Spleen (tissue), 11 donors: ENCODE results near the gene NDUFS4. TPM values are rescaled to one million over a fixed set of nuclear protein-coding genes. Genes with fewer than 3 reads are reported as not detected.

ENCODE experiments used
- DNase-seq: peaks from one replicate; pipeline ENCODE4 v3.0.0-alpha.2; 2020
- H3K27ac ChIP-seq, 8 donors: fragments of 200-600 bp; sonication (generic) in 7 of 8; 1 replicate in 4 of 8; 2 replicates in 4 of 8; pipeline versions ENCODE4 v1.5.0 to v1.8.0; 2016 to 2021; ENCODE audit warnings: inconsistent platforms in 4 of 8, mild to moderate bottlenecking in 4 of 8, moderate library complexity in 1 of 8
- H3K27me3 ChIP-seq, 7 donors: fragments of 200-600 bp; sonication (generic) in 6 of 7; replicated peaks in 1 of 7; 1 replicate in 4 of 7; 2 replicates in 3 of 7; pipeline versions ENCODE4 v1.5.0 to v1.8.0; 2016 to 2021; ENCODE audit warnings: inconsistent platforms in 3 of 7, mild to moderate bottlenecking in 1 of 7
- H3K36me3 ChIP-seq, 6 donors: fragments of 200-600 bp; sonication (generic) in 5 of 6; 1 replicate in 4 of 6; 2 replicates in 2 of 6; pipeline versions ENCODE4 v1.5.0 to v1.8.0; 2016 to 2021; ENCODE audit warnings: inconsistent platforms in 2 of 6
- H3K4me1 ChIP-seq, 6 donors: fragments of 200-600 bp; sonication (generic) in 5 of 6; 1 replicate in 3 of 6; 2 replicates in 3 of 6; pipeline versions ENCODE4 v1.5.0 to v1.8.0; 2016 to 2021; ENCODE audit warnings: inconsistent platforms in 3 of 6
- H3K4me3 ChIP-seq, 8 donors: fragments of 200-600 bp; sonication (generic) in 7 of 8; 1 replicate in 4 of 8; 2 replicates in 4 of 8; pipeline versions ENCODE4 v1.5.0 to v1.8.0; 2016 to 2021; ENCODE audit warnings: inconsistent platforms in 4 of 8, mild to moderate bottlenecking in 4 of 8, moderate library complexity in 2 of 8
- H3K9me3 ChIP-seq, 8 donors: fragments of 200-600 bp; sonication (generic) in 7 of 8; 1 replicate in 4 of 8; 2 replicates in 4 of 8; pipeline versions ENCODE4 v1.5.0 to v1.8.0; 2016 to 2021; ENCODE audit warnings: inconsistent platforms in 4 of 8
- POLR2A ChIP-seq, 3 donors: fragments of 450-650 bp; IDR thresholded peaks; one replicate each; pipeline ENCODE4 v1.5.1; 2017; ENCODE audit warnings: antibody characterized with exemption in 3 of 3, mild to moderate bottlenecking in 1 of 3
- POLR2AphosphoS5 ChIP-seq, 3 donors: sonication (generic); formaldehyde crosslinking; IDR thresholded peaks; one replicate each; pipeline ENCODE4 v1.5.1; 2017; ENCODE audit warnings: antibody characterized with exemption in 3 of 3
- WGBS, 5 donors: extraction: QIAGEN DNeasy Blood & Tissue Kit in 3 of 5; methylation state at CpG; one replicate each; pipeline versions ENCODE4 v1.1.5 to v1.1.7; 2013 to 2018; 5-methylcytosine and 5-hydroxymethylcytosine counted together
- intact Hi-C: fragments of 100-400 bp; cut with DNase I; formaldehyde crosslinking; loops from one replicate; pipeline ENCODE4 v1.15.0; 2023; ENCODE audit warnings: low total_unique reads
- polyA plus RNA-seq, 3 donors: library from polyadenylated mRNA; stranded (reverse); fragments of 200-250 nt; gene quantifications; one replicate each; pipeline ENCODE4 v1.2.1, GENCODE V29; 2013
- total RNA-seq, 7 donors: library from RNA; depleted of rRNA in 3 of 7; stranded (reverse); fragments of >200 nt in 3 of 7; fragmentation: NEBNext Ultra II Directional in 4 of 7; extraction: Animal tissue kit (Norgen Biotek cat#: 25700) in 4 of 7; gene quantifications; one replicate each; pipeline versions ENCODE4 v1.1.0 to v1.2.1, GENCODE V29; 2016 to 2021
- TF ChIP-seq, protein P1 (sequence below), 11 experiments: fragments of 200-600 bp in 7 of 11; fragments of 450-650 bp in 4 of 11; sonication (generic) in 4 of 11; IDR thresholded peaks in 8 of 11; conservative IDR thresholded peaks in 3 of 11; 1 replicate in 7 of 11; 2 replicates in 4 of 11; pipeline versions ENCODE4 v1.4.0 to v1.8.0; 2016 to 2021; ENCODE audit warnings: antibody characterized with exemption in 11 of 11, inconsistent platforms in 4 of 11, mild to moderate bottlenecking in 1 of 11
- donor health status: healthy with polysubstance abuse.
- donor health status: DM: no; HTN: no; CAD: no; lungs with moderate emphysema.
- donor health status: DM: no; HTN: no; CAD: no.
- donor health status: Bipolar disorder and iron deficiency.
- donor health status: healthy.
- donor health status: DM: no; HTN: no; CAD: no.
- donor health status: DM: yes; HTN: yes; CAD: no.

Gene NDUFS4
- total and polyA plus RNA-seq, 10 donors, result 35.4 to 59.4 (median 47.2) TPM

DNA sequence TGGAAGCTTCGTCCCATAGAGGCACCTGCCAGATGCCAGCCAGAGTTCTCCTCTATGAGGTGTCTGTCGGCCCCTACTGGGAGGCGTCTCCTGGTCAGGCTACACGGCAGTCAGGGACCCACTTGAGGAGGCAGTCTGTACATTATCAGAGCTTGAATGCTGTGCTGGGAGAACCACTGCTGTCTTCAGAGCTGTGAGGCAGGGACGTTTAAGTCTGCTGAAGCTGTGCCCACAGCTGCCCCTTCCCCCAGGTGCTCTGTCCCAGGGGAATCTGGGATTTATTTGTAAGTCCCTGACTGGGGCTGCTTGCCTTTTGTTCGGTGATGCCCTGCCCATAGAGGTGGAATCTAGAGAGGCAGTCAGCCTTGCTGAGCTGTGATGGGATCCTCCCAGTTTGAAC, 70.8 kb downstream of the NDUFS4 start:
- no peaks in the 10 kb centered on the region for H3K27me3 ChIP-seq
- H3K9me3 ChIP-seq, result peaks cover 0 to 11% (median 3%) of the 10 kb centered on the region in 8 donors
- H3K4me3 ChIP-seq, result no peak overlapping the region
- intact Hi-C loops, result no loop called here
- TF ChIP-seq POLR2A (IDR thresholded peaks at IDR 0.05) (no peak), POLR2AphosphoS5 (IDR thresholded peaks at IDR 0.05) (no peak)
- TF ChIP-seq, protein P1, sequence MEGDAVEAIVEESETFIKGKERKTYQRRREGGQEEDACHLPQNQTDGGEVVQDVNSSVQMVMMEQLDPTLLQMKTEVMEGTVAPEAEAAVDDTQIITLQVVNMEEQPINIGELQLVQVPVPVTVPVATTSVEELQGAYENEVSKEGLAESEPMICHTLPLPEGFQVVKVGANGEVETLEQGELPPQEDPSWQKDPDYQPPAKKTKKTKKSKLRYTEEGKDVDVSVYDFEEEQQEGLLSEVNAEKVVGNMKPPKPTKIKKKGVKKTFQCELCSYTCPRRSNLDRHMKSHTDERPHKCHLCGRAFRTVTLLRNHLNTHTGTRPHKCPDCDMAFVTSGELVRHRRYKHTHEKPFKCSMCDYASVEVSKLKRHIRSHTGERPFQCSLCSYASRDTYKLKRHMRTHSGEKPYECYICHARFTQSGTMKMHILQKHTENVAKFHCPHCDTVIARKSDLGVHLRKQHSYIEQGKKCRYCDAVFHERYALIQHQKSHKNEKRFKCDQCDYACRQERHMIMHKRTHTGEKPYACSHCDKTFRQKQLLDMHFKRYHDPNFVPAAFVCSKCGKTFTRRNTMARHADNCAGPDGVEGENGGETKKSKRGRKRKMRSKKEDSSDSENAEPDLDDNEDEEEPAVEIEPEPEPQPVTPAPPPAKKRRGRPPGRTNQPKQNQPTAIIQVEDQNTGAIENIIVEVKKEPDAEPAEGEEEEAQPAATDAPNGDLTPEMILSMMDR (IDR thresholded peaks at IDR 0.05 in 8 of 11, conservative IDR thresholded peaks at IDR 0.05 in 3 of 11), result no peak
- peak; percentile 41 for DNase-seq
- H3K27ac ChIP-seq, result no peak overlapping the region
- peaks cover 0 to 24% (median 6%) of the 10 kb centered on the region in 6 donors for H3K36me3 ChIP-seq
- WGBS, 5 donors, result 84 to 95% (median 89%) methylated on average over 2 to 6 of the region's 6 CpGs
- H3K4me1 ChIP-seq, result no peaks in the 10 kb centered on the region

DNA sequence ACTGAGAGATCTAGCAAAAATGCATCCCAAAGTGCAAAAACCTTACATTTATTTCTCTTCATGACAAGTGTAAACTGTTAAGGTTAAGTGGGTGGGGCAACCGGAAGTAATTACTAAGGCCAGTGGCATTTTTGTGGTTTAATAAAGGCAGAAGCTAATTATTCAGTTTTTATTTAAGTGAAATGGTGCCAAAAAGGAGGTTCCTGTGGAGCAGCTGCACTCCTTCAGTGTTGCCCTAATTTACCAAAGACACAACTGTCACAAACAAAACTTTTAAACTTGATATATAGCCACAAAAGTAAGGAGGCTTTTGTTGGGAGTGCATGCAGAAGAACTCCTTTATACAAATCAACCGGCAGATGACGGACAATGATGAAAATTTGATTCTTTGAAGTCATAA, 81.6 kb downstream of the NDUFS4 start:
- H3K4me1 ChIP-seq, result peaks cover 0 to 25% (median 7%) of the 10 kb centered on the region in 6 donors
- no peaks in the 10 kb centered on the region for H3K27me3 ChIP-seq
- H3K4me3 ChIP-seq, result no peak overlapping the region
- TF ChIP-seq POLR2A (IDR thresholded peaks at IDR 0.05), result no peak
- no peak for TF ChIP-seq POLR2AphosphoS5 (IDR thresholded peaks at IDR 0.05)
- TF ChIP-seq, protein P1 (IDR thresholded peaks at IDR 0.05 in 8 of 11, conservative IDR thresholded peaks at IDR 0.05 in 3 of 11), result no peak
- intact Hi-C loops, result no loop called here
- DNase-seq, result no peak
- no peaks in the 10 kb centered on the region for H3K9me3 ChIP-seq
- no peak overlapping the region for H3K27ac ChIP-seq
- H3K36me3 ChIP-seq, result peaks cover 0 to 34% (median 2%) of the 10 kb centered on the region in 6 donors
- 52 to 67% (median 66%) methylated on average over 3 of the region's 3 CpGs for WGBS, 5 donors

DNA sequence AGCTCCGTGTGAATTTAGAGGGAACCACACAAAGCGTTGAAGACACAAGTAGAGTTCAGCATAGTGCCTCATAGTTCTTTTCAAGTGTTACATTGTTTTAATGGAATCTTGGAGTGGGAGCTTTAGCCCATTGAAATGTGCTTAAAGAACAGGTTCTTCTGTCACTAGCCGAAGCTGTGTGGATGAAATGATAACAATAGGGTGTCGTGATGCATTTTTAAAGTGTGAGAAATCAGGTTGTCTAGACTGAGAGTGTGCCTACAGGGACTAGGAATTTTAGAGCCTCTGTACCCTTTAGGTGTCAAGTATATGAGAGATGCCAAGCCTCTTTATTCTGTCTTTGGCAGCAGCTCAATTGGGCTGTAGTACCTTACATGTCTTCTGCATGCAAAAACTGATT, 83.0 kb downstream of the NDUFS4 start:
- intact Hi-C loops, result no loop called here
- WGBS, 5 donors, result 94 to 98% (median 95%) methylated on average over 4 of the region's 4 CpGs
- peaks cover 0 to 25% (median 7%) of the 10 kb centered on the region in 6 donors for H3K4me1 ChIP-seq
- TF ChIP-seq, protein P1 (IDR thresholded peaks at IDR 0.05 in 8 of 11, conservative IDR thresholded peaks at IDR 0.05 in 3 of 11), result no peak
- TF ChIP-seq POLR2A (IDR thresholded peaks at IDR 0.05) (no peak), POLR2AphosphoS5 (IDR thresholded peaks at IDR 0.05) (no peak)
- H3K4me3 ChIP-seq, result no peak overlapping the region
- H3K27me3 ChIP-seq, result no peaks in the 10 kb centered on the region
- H3K27ac ChIP-seq, result no peak overlapping the region
- no peaks in the 10 kb centered on the region for H3K9me3 ChIP-seq
- no peak for DNase-seq
- H3K36me3 ChIP-seq, result peaks cover 0 to 39% (median 4%) of the 10 kb centered on the region in 6 donors

DNA sequence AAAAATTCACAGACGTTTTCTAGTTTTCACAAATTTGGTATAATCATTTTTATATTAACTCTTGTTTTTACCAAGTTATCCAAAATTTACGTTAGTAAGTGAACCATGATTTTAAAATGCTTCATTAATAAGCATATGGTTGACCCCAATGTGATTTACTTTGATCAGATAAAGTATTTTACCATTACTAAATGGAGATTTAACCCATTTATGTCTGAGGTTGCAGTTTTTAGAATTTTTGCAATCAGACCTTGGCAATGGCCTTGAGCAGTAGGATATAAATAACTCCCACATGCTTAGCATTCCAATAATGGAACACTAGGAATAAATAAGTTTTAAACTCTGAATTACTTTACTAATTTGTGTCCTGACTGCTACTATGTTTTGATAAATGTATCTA, 84.6 kb downstream of the NDUFS4 start:
- TF ChIP-seq, protein P1 (IDR thresholded peaks at IDR 0.05 in 8 of 11, conservative IDR thresholded peaks at IDR 0.05 in 3 of 11), result no peak
- TF ChIP-seq POLR2A (IDR thresholded peaks at IDR 0.05) (no peak), POLR2AphosphoS5 (IDR thresholded peaks at IDR 0.05) (no peak)
- intact Hi-C loops, result no loop called here
- Histone ChIP-seq H3K4me1 (peaks cover 0 to 25% (median 7%) of the 10 kb centered on the region in 6 donors), H3K27me3 (no peaks in the 10 kb centered on the region), H3K36me3 (peaks cover 0 to 50% (median 9%) of the 10 kb centered on the region in 6 donors), H3K4me3 (no peak overlapping the region), H3K9me3 (peaks cover 0 to 5% (median 0%) of the 10 kb centered on the region in 8 donors), H3K27ac (no peak overlapping the region)
- WGBS, 5 donors, result 80 to 88% (median 82%) methylated on average over 2 of the region's 2 CpGs
- DNase-seq, result no peak
